ENCODE data around the gene ENPP5. TPM values are rescaled to one million over a fixed set of nuclear protein-coding genes. Genes with fewer than 3 reads are reported as not detected.

The ENPP5 gene
- total and polyA plus RNA-seq, 2 of the 13 experiments (the other 11 are each of a cell fraction or from before 2014, with no cell fraction given) = not detected

GRCh38 chr6:46203391-46204177 is 32.8 kb upstream of the ENPP5 start:
- Histone ChIP-seq H3K9ac (ENCODE audit: insufficient read depth, low read depth, low read length) (no peak overlapping the region), H3K4me2 (ENCODE audit: low read depth, low read length) (no peak overlapping the region), H3K9me3 (ENCODE audit: low read length) (no peaks in the 10 kb centered on the region), H3K79me2 (ENCODE audit: insufficient read depth, low read length) (no peaks in the 10 kb centered on the region), H4K20me1 (ENCODE audit: insufficient read depth, low read length) (no peaks in the 10 kb centered on the region), H3K27me3 (ENCODE audit: control insufficient read depth in 1 of 2, insufficient read depth in 2 of 2, low read length in 2 of 2) (no peaks in the 10 kb centered on the region), H2AFZ (ENCODE audit: low read length) (no peak overlapping the region), H3K36me3 (replicated peaks in 1 of 2; ENCODE audit: control insufficient read depth in 1 of 2, insufficient read depth in 2 of 2, low read length in 2 of 2) (no peaks in the 10 kb centered on the region), H3K4me1 (ENCODE audit: insufficient read depth, low read length) (no peaks in the 10 kb centered on the region), H3K27ac (ENCODE audit: extremely low read length, insufficient read depth, low read length) (no peak overlapping the region), H3K4me3 (replicated peaks in 1 of 3; ENCODE audit: insufficient read depth in 1 of 3, low read depth in 2 of 3, low read length in 3 of 3) (no peak overlapping the region)
- ChIA-PET POLR2A (no interaction called here), CTCF (ENCODE audit: low intra/inter-chr PET ratio, low total read pairs) (no interaction called here)
- intact Hi-C loops (cut with micrococcal nuclease; ENCODE audit: unreplicated experiment) = no loop called here
- ATAC-seq (no peak), FAIRE-seq (no peak), DNase-seq (ENCODE audit: low spot score) (no peak)
- no TSS peak for BruUV-seq (replicated peaks)
- in situ Hi-C loops (cut with HindIII; ENCODE audit: extremely low pct_ligation_motif_present, low pct_unique_long_range_greater_than_20kb) = loop anchor here (25.0 kb wide), 1 partner anchor 784 kb away; no protein-coding TSS in a partner anchor
- 2% methylated on average over 2 of the region's 2 CpGs for WGBS (ENCODE audit: low lambda C conversion rate)
- TF ChIP-seq HMG20B (CRISPR knock-in tag; conservative IDR thresholded peaks at IDR 0.05) = no peak
- no peak for TF ChIP-seq FOXA3 (CRISPR knock-in tag; IDR thresholded peaks at IDR 0.05)
- no peak for TF ChIP-seq ZNF274 (CRISPR knock-in tag; IDR thresholded peaks at IDR 0.05)
- TF ChIP-seq CREM (IDR thresholded peaks at IDR 0.05) = no peak
- TF ChIP-seq CREM (CRISPR knock-in tag; IDR thresholded peaks at IDR 0.05) = no peak
- no peak for TF ChIP-seq NFE2L1 (CRISPR knock-in tag; IDR thresholded peaks at IDR 0.05; ENCODE audit: borderline replicate concordance)
- TF ChIP-seq ZNF549 (CRISPR knock-in tag; IDR thresholded peaks at IDR 0.05) = no peak
- no peak for TF ChIP-seq ZBTB1 (CRISPR knock-in tag; IDR thresholded peaks at IDR 0.05; ENCODE audit: borderline replicate concordance)
- no peak for TF ChIP-seq ZNF7 (CRISPR knock-in tag; IDR thresholded peaks at IDR 0.05)
- TF ChIP-seq XRCC5 (optimal IDR thresholded peaks at IDR 0.05; ENCODE audit: low read length) = no peak
- TF ChIP-seq NFKB2 (CRISPR knock-in tag; IDR thresholded peaks at IDR 0.05; ENCODE audit: borderline replicate concordance) = no peak
- no peak for TF ChIP-seq ZNF205 (CRISPR knock-in tag; IDR thresholded peaks at IDR 0.05)
- TF ChIP-seq ZNF503 (CRISPR knock-in tag; IDR thresholded peaks at IDR 0.05) = no peak
- TF ChIP-seq JUND (CRISPR knock-in tag; IDR thresholded peaks at IDR 0.05) = no peak
- no peak for TF ChIP-seq SMARCE1 (IDR thresholded peaks at IDR 0.05; ENCODE audit: borderline replicate concordance)
- no peak for TF ChIP-seq THAP11 (CRISPR knock-in tag; IDR thresholded peaks at IDR 0.05)
- TF ChIP-seq HNRNPLL (IDR thresholded peaks at IDR 0.05; ENCODE audit: low read depth, low read length, poor library complexity, severe bottlenecking) = no peak
